Upper lobe of left lung (tissue), 6 donors: ENCODE results near the gene LILRB2. TPM values are rescaled to one million over a fixed set of nuclear protein-coding genes. Genes with fewer than 3 reads are reported as not detected.

Source experiments
- ATAC-seq, 2 donors: fragments of 200-7000 bp; cut with Tn5 transposase; one replicate each; pipeline ENCODE4 v1.9.1; 2022; ENCODE audit warnings: mild to moderate bottlenecking in 2 of 2, moderate library complexity in 2 of 2; ENCODE audit not compliant: low FRiP score in 2 of 2
- DNase-seq, 2 donors: peaks; one replicate each; pipeline ENCODE4 v3.0.0-alpha.2; 2019 to 2020
- H3K27ac ChIP-seq, 4 donors: fragments of 200-600 bp; sonication (generic); one replicate each; pipeline ENCODE4 v1.5.1; 2016 to 2019
- H3K27me3 ChIP-seq, 4 donors: fragments of 200-600 bp; sonication (generic); one replicate each; pipeline ENCODE4 v1.5.1; 2017 to 2019
- H3K36me3 ChIP-seq, 4 donors: fragments of 200-600 bp; sonication (generic); one replicate each; pipeline ENCODE4 v1.5.1; 2016 to 2019
- H3K4me1 ChIP-seq, 4 donors: fragments of 200-600 bp; sonication (generic); one replicate each; pipeline ENCODE4 v1.5.1; 2018 to 2019
- H3K4me3 ChIP-seq, 4 donors: fragments of 200-600 bp; sonication (generic); one replicate each; pipeline ENCODE4 v1.5.1; 2017 to 2019; ENCODE audit warnings: mild to moderate bottlenecking in 2 of 4, moderate library complexity in 1 of 4
- H3K9me3 ChIP-seq, 4 donors: fragments of 200-600 bp; sonication (generic); one replicate each; pipeline ENCODE4 v1.5.1; 2018 to 2019
- CTCF ChIP-seq, 6 experiments: fragments of 450-650 bp in 4 of 6; fragments of 200-600 bp in 2 of 6; sonication (generic) in 2 of 6; IDR thresholded peaks; one replicate each; pipeline ENCODE4 v1.5.1; 2016 to 2019; ENCODE audit warnings: antibody characterized with exemption in 6 of 6
- EP300 ChIP-seq, 4 donors: sonication (generic); formaldehyde crosslinking; IDR thresholded peaks; one replicate each; pipeline ENCODE4 v1.5.1; 2017; ENCODE audit warnings: antibody characterized with exemption in 4 of 4, control low read depth in 2 of 4
- POLR2A ChIP-seq, 4 donors: fragments of 450-650 bp; IDR thresholded peaks; one replicate each; pipeline ENCODE4 v1.5.1; 2016 to 2017; ENCODE audit warnings: antibody characterized with exemption in 4 of 4, mild to moderate bottlenecking in 2 of 4
- POLR2AphosphoS5 ChIP-seq, 2 donors: sonication (generic); formaldehyde crosslinking; IDR thresholded peaks; one replicate each; pipeline ENCODE4 v1.5.1; 2017; ENCODE audit warnings: antibody characterized with exemption in 2 of 2
- WGBS, 2 donors: methylation state at CpG; one replicate each; pipeline ENCODE4 v1.1.5; 2017 to 2018; 5-methylcytosine and 5-hydroxymethylcytosine counted together
- total RNA-seq, 6 donors: library from RNA; depleted of rRNA in 4 of 6; stranded (reverse); fragments of >200 nt in 4 of 6; gene quantifications; one replicate each; pipeline versions ENCODE4 v1.1.0 to v1.2.1, GENCODE V29; 2016 to 2021
- donor health status: DM: no; HTN: no; CAD: no; lungs with moderate emphysema.
- donor health status: DM: no; HTN: yes; CAD: no; lungs with severe emphysema.

The LILRB2 gene
- total RNA-seq, 6 donors from 2014 or later = 11.2 to 37.0 (median 22.7) TPM

- Histone ChIP-seq H3K27ac (no peak overlapping the region), H3K27me3 (no peaks in the 10 kb centered on the region), H3K4me3 (no peak overlapping the region), H3K9me3 (no peaks in the 10 kb centered on the region), H3K4me1 (no peaks in the 10 kb centered on the region), H3K36me3 (no peaks in the 10 kb centered on the region)
- DNase-seq (peak in 1 of 2 donors; percentile 83), ATAC-seq (peak; percentile 75 to 76)
- no peak for TF ChIP-seq POLR2A (IDR thresholded peaks at IDR 0.05)
- TF ChIP-seq EP300 (IDR thresholded peaks at IDR 0.05) = no peak
- TF ChIP-seq POLR2AphosphoS5 (IDR thresholded peaks at IDR 0.05) = no peak
- peak; percentile 53 to 80 (median 62) for TF ChIP-seq CTCF (IDR thresholded peaks at IDR 0.05)
- WGBS, 2 donors = 4 to 14% methylated on average over 4 to 6 of the region's 6 CpGs
These were observed 14.8 kb downstream of the LILRB2 start for GRCh38 chr19:54266133-54266532.

GRCh38 chr19:54262470-54262869, 18.4 kb downstream of the LILRB2 start:
- Histone ChIP-seq H3K27ac (no peak overlapping the region), H3K4me1 (no peaks in the 10 kb centered on the region), H3K27me3 (no peaks in the 10 kb centered on the region), H3K9me3 (no peaks in the 10 kb centered on the region), H3K4me3 (no peak overlapping the region), H3K36me3 (no peaks in the 10 kb centered on the region)
- DNase-seq = no peak
- peak in 1 of 2 donors; percentile 16 for ATAC-seq
- TF ChIP-seq CTCF (IDR thresholded peaks at IDR 0.05) (no peak), EP300 (IDR thresholded peaks at IDR 0.05) (no peak)
- WGBS, 2 donors = 87 to 93% methylated on average over 2 of the region's 2 CpGs

GRCh38 chr19:54262066-54262465, 18.8 kb downstream of the LILRB2 start:
- ATAC-seq (peak in 1 of 2 donors; percentile 13), DNase-seq (no peak)
- Histone ChIP-seq H3K4me1 (no peaks in the 10 kb centered on the region), H3K36me3 (no peaks in the 10 kb centered on the region), H3K27ac (no peak overlapping the region), H3K27me3 (no peaks in the 10 kb centered on the region), H3K9me3 (no peaks in the 10 kb centered on the region), H3K4me3 (no peak overlapping the region)
- TF ChIP-seq CTCF (IDR thresholded peaks at IDR 0.05) (no peak), POLR2AphosphoS5 (IDR thresholded peaks at IDR 0.05) (no peak), EP300 (IDR thresholded peaks at IDR 0.05) (no peak), POLR2A (IDR thresholded peaks at IDR 0.05) (no peak)
- 72 to 86% methylated on average over 9 to 11 of the region's 11 CpGs for WGBS, 2 donors

GRCh38 chr19:54257116-54257480, 23.8 kb downstream of the LILRB2 start, which contains the start of gene LILRB5:
Gene LILRB5 (minus strand): TSS chr19:54257273. CDS start chr19:54257193, 80 bp downstream.
- Histone ChIP-seq H3K36me3 (no peaks in the 10 kb centered on the region), H3K27me3 (peaks cover 0 to 4% (median 0%) of the 10 kb centered on the region in 4 donors), H3K4me3 (peak within 1 kb of the TSS in 2 of 4 donors; percentile 6 to 10), H3K4me1 (peaks cover 0 to 6% (median 0%) of the 10 kb centered on the region in 4 donors), H3K9me3 (no peaks in the 10 kb centered on the region), H3K27ac (peak within 1 kb of the TSS in 1 of 4 donors; percentile 35)
- DNase-seq (no peak), ATAC-seq (peak in 1 of 2 donors; percentile 68)
- 44 to 57% methylated on average over 4 to 9 of the region's 9 CpGs for WGBS, 2 donors
- TF ChIP-seq POLR2A (IDR thresholded peaks at IDR 0.05) (no peak), POLR2AphosphoS5 (IDR thresholded peaks at IDR 0.05) (no peak), EP300 (IDR thresholded peaks at IDR 0.05) (no peak), CTCF (IDR thresholded peaks at IDR 0.05) (no peak)
